HUES64 (cell line): ENCODE measurements around the gene HPS1.

Experiments used
- H3K27ac ChIP-seq: 2 replicates; pipeline ENCODE4 v1.7.0; 2013; ENCODE audit warnings: low read depth, low read length, inconsistent platforms
- H3K27me3 ChIP-seq: 2 replicates; pipeline ENCODE4 v1.6.1; 2013; ENCODE audit warnings: mild to moderate bottlenecking, low read length; ENCODE audit not compliant: insufficient read depth
- H3K36me3 ChIP-seq: 2 replicates; pipeline ENCODE4 v1.6.1; 2013; ENCODE audit warnings: mild to moderate bottlenecking, low read length; ENCODE audit not compliant: insufficient read depth
- H3K4me1 ChIP-seq: 2 replicates; pipeline ENCODE4 v1.6.1; 2013; ENCODE audit warnings: mild to moderate bottlenecking, low read length, moderate library complexity; ENCODE audit not compliant: insufficient read depth
- H3K4me3 ChIP-seq: 2 replicates; pipeline ENCODE4 v1.5.1; 2013; ENCODE audit warnings: mild to moderate bottlenecking, low read length, moderate library complexity
- H3K9ac ChIP-seq: 2 replicates; pipeline ENCODE4 v1.6.1; 2013; ENCODE audit warnings: mild to moderate bottlenecking, low read depth, low read length
- H3K9me3 ChIP-seq: 2 replicates; pipeline ENCODE4 v1.6.1; 2013; ENCODE audit warnings: low read depth, low read length; ENCODE audit not compliant: insufficient read depth
- WGBS: fragments of 150-250, 120-280 bp; methylation state at CpG from one replicate; pipeline ENCODE4 v1.1.7; 2013; ENCODE audit warnings: missing lambda C conversion rate; 5-methylcytosine and 5-hydroxymethylcytosine counted together

HPS1 gene

GRCh38 chr10:98446151-98446660 lies 529 bp downstream of the HPS1 start:
- peak overlapping the region; percentile 62 for H3K27ac ChIP-seq
- WGBS, result 13% methylated on average over 28 of the region's 28 CpGs
- H3K27me3 ChIP-seq, result no peaks in the 10 kb centered on the region
- peak overlapping the region; percentile 87 for H3K9ac ChIP-seq
- H3K36me3 ChIP-seq, result peaks cover 39% of the 10 kb centered on the region
- H3K4me3 ChIP-seq, result peak overlapping the region; percentile 80
- no peaks in the 10 kb centered on the region for H3K4me1 ChIP-seq
- no peaks in the 10 kb centered on the region for H3K9me3 ChIP-seq

- no peaks in the 10 kb centered on the region for H3K9me3 ChIP-seq
- H3K4me3 ChIP-seq, result peak overlapping the region; percentile 80; the same call in 1 of the 2 replicates
- peaks cover 48% of the 10 kb centered on the region for H3K36me3 ChIP-seq
- 91% methylated on average over 10 of the region's 10 CpGs for WGBS
- H3K4me1 ChIP-seq, result no peaks in the 10 kb centered on the region
- no peak overlapping the region for H3K9ac ChIP-seq
- no peaks in the 10 kb centered on the region for H3K27me3 ChIP-seq
- H3K27ac ChIP-seq, result no peak overlapping the region
Measured at GRCh38 chr10:98445200-98445812, 1.4 kb downstream of the HPS1 start.

- H3K4me1 ChIP-seq, result no peaks in the 10 kb centered on the region
- H3K36me3 ChIP-seq, result peaks cover 57% of the 10 kb centered on the region
- H3K27ac ChIP-seq, result no peak overlapping the region
- no peak overlapping the region for H3K9ac ChIP-seq
- no peak overlapping the region for H3K4me3 ChIP-seq
- H3K27me3 ChIP-seq, result no peaks in the 10 kb centered on the region
- no peaks in the 10 kb centered on the region for H3K9me3 ChIP-seq
- WGBS, result 93% methylated on average over 9 of the region's 9 CpGs
Measured at GRCh38 chr10:98444314-98445006, 2.3 kb downstream of the HPS1 start.

- Histone ChIP-seq H3K4me1 (no peaks in the 10 kb centered on the region), H3K27ac (no peak overlapping the region), H3K9ac (no peak overlapping the region), H3K27me3 (no peaks in the 10 kb centered on the region), H3K36me3 (peaks cover 75% of the 10 kb centered on the region), H3K9me3 (no peaks in the 10 kb centered on the region; the same call in 1 of the 2 replicates), H3K4me3 (no peak overlapping the region)
- 78% methylated on average over 4 of the region's 4 CpGs for WGBS
Measured at GRCh38 chr10:98438715-98439114, 8.0 kb downstream of the HPS1 start.

- H3K4me1 ChIP-seq, result no peaks in the 10 kb centered on the region
- no peak overlapping the region for H3K9ac ChIP-seq
- no peak overlapping the region for H3K27ac ChIP-seq
- peaks cover 16% of the 10 kb centered on the region for H3K9me3 ChIP-seq
- H3K36me3 ChIP-seq, result peaks cover 76% of the 10 kb centered on the region
- H3K27me3 ChIP-seq, result no peaks in the 10 kb centered on the region
- WGBS, result 91% methylated on average over 4 of the region's 4 CpGs
- H3K4me3 ChIP-seq, result no peak overlapping the region
Measured at GRCh38 chr10:98436704-98437103, 10.0 kb downstream of the HPS1 start.

- WGBS, result 96% methylated on average over 12 of the region's 12 CpGs
- Histone ChIP-seq H3K9ac (no peak overlapping the region), H3K4me3 (no peak overlapping the region)
Measured at GRCh38 chr10:98435178-98435577, 11.6 kb downstream of the HPS1 start.

GRCh38 chr10:98433881-98434732 lies 12.6 kb downstream of the HPS1 start:
- peaks cover 76% of the 10 kb centered on the region for H3K36me3 ChIP-seq
- H3K4me1 ChIP-seq, result no peaks in the 10 kb centered on the region
- H3K27me3 ChIP-seq, result no peaks in the 10 kb centered on the region
- 95% methylated on average over 21 of the region's 21 CpGs for WGBS
- peaks cover 21% of the 10 kb centered on the region for H3K9me3 ChIP-seq
- no peak overlapping the region for H3K27ac ChIP-seq
- no peak overlapping the region for H3K4me3 ChIP-seq
- no peak overlapping the region for H3K9ac ChIP-seq

More at GRCh38 chr10:98435178-98435577, 11.6 kb downstream of the HPS1 start:
- Histone ChIP-seq H3K9me3 (peaks cover 21% of the 10 kb centered on the region), H3K4me1 (no peaks in the 10 kb centered on the region), H3K36me3 (peaks cover 76% of the 10 kb centered on the region), H3K27ac (no peak overlapping the region), H3K27me3 (no peaks in the 10 kb centered on the region)

GRCh38 chr10:98433371-98433770 lies 13.4 kb downstream of the HPS1 start:
- 88% methylated on average over 1 of the region's 1 CpG for WGBS
- H3K36me3 ChIP-seq, result peaks cover 74% of the 10 kb centered on the region
- no peaks in the 10 kb centered on the region for H3K27me3 ChIP-seq
- no peaks in the 10 kb centered on the region for H3K4me1 ChIP-seq
- H3K4me3 ChIP-seq, result no peak overlapping the region
- H3K9me3 ChIP-seq, result peaks cover 21% of the 10 kb centered on the region
- H3K27ac ChIP-seq, result no peak overlapping the region
- H3K9ac ChIP-seq, result no peak overlapping the region

GRCh38 chr10:98432330-98432729 lies 14.4 kb downstream of the HPS1 start:
- 100% methylated on average over 1 of the region's 1 CpG for WGBS
- H3K27ac ChIP-seq, result no peak overlapping the region
- H3K36me3 ChIP-seq, result peaks cover 78% of the 10 kb centered on the region

GRCh38 chr10:98431016-98431415 lies 15.7 kb downstream of the HPS1 start:
- Histone ChIP-seq H3K4me3 (no peak overlapping the region), H3K9me3 (peaks cover 21% of the 10 kb centered on the region), H3K36me3 (peaks cover 74% of the 10 kb centered on the region), H3K9ac (no peak overlapping the region), H3K4me1 (no peaks in the 10 kb centered on the region), H3K27ac (no peak overlapping the region), H3K27me3 (no peaks in the 10 kb centered on the region)
- 91% methylated on average over 8 of the region's 8 CpGs for WGBS

More at GRCh38 chr10:98432330-98432729, 14.4 kb downstream of the HPS1 start:
- H3K9ac ChIP-seq, result no peak overlapping the region
- H3K4me3 ChIP-seq, result no peak overlapping the region
- H3K4me1 ChIP-seq, result no peaks in the 10 kb centered on the region
- H3K9me3 ChIP-seq, result peaks cover 21% of the 10 kb centered on the region
- H3K27me3 ChIP-seq, result no peaks in the 10 kb centered on the region

GRCh38 chr10:98430427-98430826 lies 16.3 kb downstream of the HPS1 start:
- H3K27me3 ChIP-seq, result no peaks in the 10 kb centered on the region
- no peak overlapping the region for H3K4me3 ChIP-seq
- no peak overlapping the region for H3K27ac ChIP-seq
- H3K9me3 ChIP-seq, result peaks cover 21% of the 10 kb centered on the region
- peaks cover 71% of the 10 kb centered on the region for H3K36me3 ChIP-seq
- no peaks in the 10 kb centered on the region for H3K4me1 ChIP-seq
- 95% methylated on average over 8 of the region's 8 CpGs for WGBS
- no peak overlapping the region for H3K9ac ChIP-seq
